D721Med (cell line): ENCODE data around the gene ZNF519.

Experiments used
- DNase-seq: peaks from one replicate; pipeline ENCODE4 v3.0.0; 2011; ENCODE audit warnings: low spot score; ENCODE audit not compliant: insufficient read length
- FAIRE-seq: peaks from 2 replicates; lab custom pipeline; 2011; peaks lifted over from hg19 to GRCh38; lab: Jason Lieb, UNC
- CTCF ChIP-seq: IDR thresholded peaks from 2 replicates; pipeline ENCODE4 v1.5.1; 2012; ENCODE audit warnings: mild to moderate bottlenecking, control low read depth; ENCODE audit not compliant: insufficient read depth; ENCODE audit errors: missing control alignments

ZNF519 gene

GRCh38 chr18:14100503-14101286 is 31.5 kb downstream of the ZNF519 start:
- TF ChIP-seq CTCF: no peak
- FAIRE-seq (no peak), DNase-seq (no peak)

- no peak for TF ChIP-seq CTCF
- no peak for FAIRE-seq
- no peak for DNase-seq
Measured at GRCh38 chr18:14098428-14098827, 33.8 kb downstream of the ZNF519 start.

GRCh38 chr18:14097761-14098160 is 34.5 kb downstream of the ZNF519 start:
- no peak for DNase-seq
- no peak for TF ChIP-seq CTCF
- no peak for FAIRE-seq

- FAIRE-seq (no peak), DNase-seq (no peak)
- TF ChIP-seq CTCF: no peak
Measured at GRCh38 chr18:14093307-14093915, 38.8 kb downstream of the ZNF519 start.

GRCh38 chr18:14092625-14093306 is 39.5 kb downstream of the ZNF519 start:
- no peak for TF ChIP-seq CTCF
- no peak for DNase-seq
- no peak for FAIRE-seq

- no peak for DNase-seq
- FAIRE-seq: no peak
Measured at GRCh38 chr18:14089781-14090180, 42.5 kb downstream of the ZNF519 start.

More at GRCh38 chr18:14089781-14090180, 42.5 kb downstream of the ZNF519 start:
- no peak for TF ChIP-seq CTCF
